Neural cell (in vitro differentiated cells): ENCODE results near the gene ARHGAP6. TPM values are rescaled to one million over a fixed set of nuclear protein-coding genes. Genes with fewer than 3 reads are reported as not detected.

Source experiments
- H2AFZ ChIP-seq: fragments of 200-600, 300-800 bp; sonication (generic), shearing (Covaris generic); 2 replicates; pipeline ENCODE4 v1.6.0; 2014; ENCODE audit warnings: low read depth, mild to moderate bottlenecking, antibody characterized with exemption, low read length, moderate library complexity
- H3F3A ChIP-seq: fragments of 200-600 bp; shearing (Covaris generic); 2 replicates; pipeline ENCODE4 v1.6.1; 2016; ENCODE audit warnings: mild to moderate bottlenecking, moderate library complexity, mixed read lengths, antibody characterized with exemption, low read length; ENCODE audit not compliant: insufficient read depth, poor library complexity, severe bottlenecking
- H3K27ac ChIP-seq: fragments of 200-600, 300-800 bp; sonication (generic), shearing (Covaris generic); 2 replicates; pipeline ENCODE4 v1.5.1; 2014; ENCODE audit warnings: mild to moderate bottlenecking, low read length, moderate library complexity
- H3K27me3 ChIP-seq: fragments of 300-800, 200-600 bp; sonication (generic), shearing (Covaris generic); 2 replicates; pipeline ENCODE4 v1.6.0; 2014; ENCODE audit warnings: mild to moderate bottlenecking, low read depth, low read length, moderate library complexity; ENCODE audit not compliant: insufficient read depth
- H3K36me3 ChIP-seq: fragments of 300-800, 200-600 bp; sonication (generic), shearing (Covaris generic); 2 replicates; pipeline ENCODE4 v1.5.1; 2014; ENCODE audit warnings: mild to moderate bottlenecking, antibody characterized with exemption, low read length, moderate library complexity; ENCODE audit not compliant: insufficient read depth
- H3K4me2 ChIP-seq: fragments of 300-800, 200-600 bp; sonication (generic), shearing (Covaris generic); 2 replicates; pipeline ENCODE4 v1.6.0; 2014; ENCODE audit warnings: mild to moderate bottlenecking, low read length
- H3K4me3 ChIP-seq: fragments of 300-800, 200-600 bp; sonication (generic), shearing (Covaris generic); 2 replicates; pipeline ENCODE4 v1.5.1; 2014; ENCODE audit warnings: mild to moderate bottlenecking, low read length, moderate library complexity
- H3K79me2 ChIP-seq: fragments of 200-600 bp; shearing (Covaris generic); replicated peaks from 2 replicates; pipeline ENCODE4 v1.6.0; 2014; ENCODE audit warnings: mild to moderate bottlenecking, low read length, moderate library complexity; ENCODE audit not compliant: insufficient read depth
- H3K9ac ChIP-seq: fragments of 300-800, 200-600 bp; sonication (generic), shearing (Covaris generic); 2 replicates; pipeline ENCODE4 v1.6.1; 2016; ENCODE audit warnings: mild to moderate bottlenecking, low read length, mixed read lengths
- H3K9me2 ChIP-seq: fragments of 200-600 bp; shearing (Covaris generic); 2 replicates; pipeline ENCODE4 v1.6.1; 2016; ENCODE audit warnings: mild to moderate bottlenecking, low read length, mixed read lengths; ENCODE audit not compliant: insufficient read depth
- H3K9me3 ChIP-seq: fragments of 200-600, 300-800 bp; sonication (generic), shearing (Covaris generic); 2 replicates; pipeline ENCODE4 v1.6.1; 2016; ENCODE audit warnings: mild to moderate bottlenecking, mixed run types, low read length, moderate library complexity, mixed read lengths
- H4K20me1 ChIP-seq: fragments of 200-600 bp; shearing (Covaris generic); 2 replicates; pipeline ENCODE4 v1.6.1; 2016; ENCODE audit warnings: mild to moderate bottlenecking, mixed run types; ENCODE audit not compliant: insufficient read depth
- EP300 ChIP-seq: fragments of 450-650 bp; conservative IDR thresholded peaks from 2 replicates; pipeline ENCODE4 v1.6.1; 2014; ENCODE audit warnings: antibody characterized with exemption, mild to moderate bottlenecking, moderate library complexity; ENCODE audit not compliant: poor library complexity, severe bottlenecking
- EZH2 ChIP-seq: fragments of 200-600, 300-800 bp; shearing (Covaris generic), sonication (generic); IDR thresholded peaks from 2 replicates; pipeline ENCODE4 v1.6.1; 2014; ENCODE audit warnings: antibody characterized with exemption, low read length, borderline replicate concordance, mild to moderate bottlenecking; ENCODE audit not compliant: insufficient read depth, poor library complexity, severe bottlenecking
- MXI1 ChIP-seq: fragments of 450-650 bp; conservative IDR thresholded peaks from 2 replicates; pipeline ENCODE4 v1.6.1; 2014; ENCODE audit warnings: antibody characterized with exemption, mild to moderate bottlenecking; ENCODE audit not compliant: poor library complexity, severe bottlenecking
- POLR2AphosphoS5 ChIP-seq: IDR thresholded peaks from 2 replicates; pipeline ENCODE4 v1.6.1; 2012
- RAD21 ChIP-seq: fragments of 450-650 bp; conservative IDR thresholded peaks from 2 replicates; pipeline ENCODE4 v1.6.1; 2014; ENCODE audit warnings: antibody characterized with exemption, mild to moderate bottlenecking, moderate library complexity
- SMC3 ChIP-seq: fragments of 450-650 bp; conservative IDR thresholded peaks from 2 replicates; pipeline ENCODE4 v1.6.1; 2014; ENCODE audit warnings: antibody characterized with exemption, mild to moderate bottlenecking, moderate library complexity; ENCODE audit not compliant: poor library complexity
- TAF1 ChIP-seq: IDR thresholded peaks from 2 replicates; pipeline ENCODE4 v1.6.1; 2012; ENCODE audit warnings: low read depth
- polyA plus RNA-seq: library from polyadenylated mRNA; depleted of rRNA; stranded (reverse); fragments of >200 nt; gene quantifications from 2 replicates; pipeline ENCODE4 v1.2.3, GENCODE V29; 2014
- TF ChIP-seq, protein P1 (sequence below): IDR thresholded peaks from 2 replicates; pipeline ENCODE4 v1.6.1; 2012; ENCODE audit warnings: borderline replicate concordance
- TF ChIP-seq, protein P2 (sequence below): fragments of 450-650 bp; IDR thresholded peaks from 2 replicates; pipeline ENCODE4 v1.5.1; 2014; ENCODE audit warnings: antibody characterized with exemption, mild to moderate bottlenecking, moderate library complexity; ENCODE audit not compliant: poor library complexity, severe bottlenecking

ARHGAP6 gene
- polyA plus RNA-seq, 1 donor from 2014 or later = 0.40 TPM

DNA sequence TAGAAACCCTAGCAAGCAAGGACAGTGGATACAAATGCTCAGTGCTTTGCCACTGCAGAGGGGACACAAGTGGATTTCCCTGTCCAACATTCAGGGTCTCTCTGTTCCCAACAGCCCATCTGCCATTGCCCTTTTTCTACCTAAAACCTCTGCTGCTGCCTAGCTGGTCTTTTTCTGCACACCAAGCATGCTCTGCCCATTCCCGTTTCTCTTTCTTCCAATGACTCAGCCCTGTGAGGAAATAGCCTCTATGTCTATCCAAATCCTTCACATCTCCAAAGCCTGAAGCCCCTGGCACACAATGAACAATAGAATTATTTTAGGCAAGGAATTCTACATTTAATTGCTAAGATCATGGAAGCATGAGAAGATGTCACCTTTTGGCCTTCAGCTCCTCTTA, 378.2 kb downstream of the ARHGAP6 start:
- no peak overlapping the region for H2AFZ ChIP-seq
- H3K9me2 ChIP-seq = no peaks in the 10 kb centered on the region
- H3K27me3 ChIP-seq = no peaks in the 10 kb centered on the region
- H3K9me3 ChIP-seq = no peaks in the 10 kb centered on the region
- H3K36me3 ChIP-seq = no peaks in the 10 kb centered on the region
- H3K79me2 ChIP-seq = no peaks in the 10 kb centered on the region
- no peak overlapping the region for H3K27ac ChIP-seq
- no peak for TF ChIP-seq SMC3
- no peak for TF ChIP-seq RAD21
- no peak for TF ChIP-seq EP300
- TF ChIP-seq, protein P1, sequence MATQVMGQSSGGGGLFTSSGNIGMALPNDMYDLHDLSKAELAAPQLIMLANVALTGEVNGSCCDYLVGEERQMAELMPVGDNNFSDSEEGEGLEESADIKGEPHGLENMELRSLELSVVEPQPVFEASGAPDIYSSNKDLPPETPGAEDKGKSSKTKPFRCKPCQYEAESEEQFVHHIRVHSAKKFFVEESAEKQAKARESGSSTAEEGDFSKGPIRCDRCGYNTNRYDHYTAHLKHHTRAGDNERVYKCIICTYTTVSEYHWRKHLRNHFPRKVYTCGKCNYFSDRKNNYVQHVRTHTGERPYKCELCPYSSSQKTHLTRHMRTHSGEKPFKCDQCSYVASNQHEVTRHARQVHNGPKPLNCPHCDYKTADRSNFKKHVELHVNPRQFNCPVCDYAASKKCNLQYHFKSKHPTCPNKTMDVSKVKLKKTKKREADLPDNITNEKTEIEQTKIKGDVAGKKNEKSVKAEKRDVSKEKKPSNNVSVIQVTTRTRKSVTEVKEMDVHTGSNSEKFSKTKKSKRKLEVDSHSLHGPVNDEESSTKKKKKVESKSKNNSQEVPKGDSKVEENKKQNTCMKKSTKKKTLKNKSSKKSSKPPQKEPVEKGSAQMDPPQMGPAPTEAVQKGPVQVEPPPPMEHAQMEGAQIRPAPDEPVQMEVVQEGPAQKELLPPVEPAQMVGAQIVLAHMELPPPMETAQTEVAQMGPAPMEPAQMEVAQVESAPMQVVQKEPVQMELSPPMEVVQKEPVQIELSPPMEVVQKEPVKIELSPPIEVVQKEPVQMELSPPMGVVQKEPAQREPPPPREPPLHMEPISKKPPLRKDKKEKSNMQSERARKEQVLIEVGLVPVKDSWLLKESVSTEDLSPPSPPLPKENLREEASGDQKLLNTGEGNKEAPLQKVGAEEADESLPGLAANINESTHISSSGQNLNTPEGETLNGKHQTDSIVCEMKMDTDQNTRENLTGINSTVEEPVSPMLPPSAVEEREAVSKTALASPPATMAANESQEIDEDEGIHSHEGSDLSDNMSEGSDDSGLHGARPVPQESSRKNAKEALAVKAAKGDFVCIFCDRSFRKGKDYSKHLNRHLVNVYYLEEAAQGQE = no peak
- TF ChIP-seq TAF1 = no peak
- TF ChIP-seq POLR2AphosphoS5 = no peak
- no peak for TF ChIP-seq MXI1
- no peak for TF ChIP-seq EZH2
- TF ChIP-seq, protein P2, sequence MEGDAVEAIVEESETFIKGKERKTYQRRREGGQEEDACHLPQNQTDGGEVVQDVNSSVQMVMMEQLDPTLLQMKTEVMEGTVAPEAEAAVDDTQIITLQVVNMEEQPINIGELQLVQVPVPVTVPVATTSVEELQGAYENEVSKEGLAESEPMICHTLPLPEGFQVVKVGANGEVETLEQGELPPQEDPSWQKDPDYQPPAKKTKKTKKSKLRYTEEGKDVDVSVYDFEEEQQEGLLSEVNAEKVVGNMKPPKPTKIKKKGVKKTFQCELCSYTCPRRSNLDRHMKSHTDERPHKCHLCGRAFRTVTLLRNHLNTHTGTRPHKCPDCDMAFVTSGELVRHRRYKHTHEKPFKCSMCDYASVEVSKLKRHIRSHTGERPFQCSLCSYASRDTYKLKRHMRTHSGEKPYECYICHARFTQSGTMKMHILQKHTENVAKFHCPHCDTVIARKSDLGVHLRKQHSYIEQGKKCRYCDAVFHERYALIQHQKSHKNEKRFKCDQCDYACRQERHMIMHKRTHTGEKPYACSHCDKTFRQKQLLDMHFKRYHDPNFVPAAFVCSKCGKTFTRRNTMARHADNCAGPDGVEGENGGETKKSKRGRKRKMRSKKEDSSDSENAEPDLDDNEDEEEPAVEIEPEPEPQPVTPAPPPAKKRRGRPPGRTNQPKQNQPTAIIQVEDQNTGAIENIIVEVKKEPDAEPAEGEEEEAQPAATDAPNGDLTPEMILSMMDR = no peak
- no peak overlapping the region for H3K4me2 ChIP-seq
- H3K9ac ChIP-seq = no peak overlapping the region
- no peak overlapping the region for H3K4me3 ChIP-seq
- H3F3A ChIP-seq = no peaks in the 10 kb centered on the region
- H4K20me1 ChIP-seq = no peaks in the 10 kb centered on the region

DNA sequence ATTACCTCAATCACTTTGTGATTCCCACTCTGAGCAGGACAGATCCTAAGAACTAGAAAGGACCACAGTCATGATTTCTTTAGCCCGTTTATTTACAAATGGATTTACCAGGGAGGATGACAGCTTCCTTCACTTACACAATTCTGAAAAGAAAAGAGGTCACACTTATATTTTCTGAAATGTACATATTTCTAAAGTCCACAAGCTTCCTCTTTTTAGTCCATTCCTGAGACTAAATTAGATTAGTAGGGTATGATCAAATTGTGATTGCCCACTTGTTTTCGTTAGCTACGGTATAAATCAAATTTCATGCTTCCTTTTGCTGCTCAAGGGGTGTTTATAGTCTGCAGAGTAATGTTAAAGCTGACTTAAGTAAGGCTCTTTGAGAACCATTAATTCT, 380.1 kb downstream of the ARHGAP6 start:
- Histone ChIP-seq H3K27ac (no peak overlapping the region), H3K79me2 (no peaks in the 10 kb centered on the region), H3K27me3 (no peaks in the 10 kb centered on the region), H4K20me1 (no peaks in the 10 kb centered on the region), H3K36me3 (no peaks in the 10 kb centered on the region), H3K9me3 (no peaks in the 10 kb centered on the region), H2AFZ (no peak overlapping the region), H3F3A (no peaks in the 10 kb centered on the region), H3K4me2 (no peak overlapping the region), H3K4me3 (no peak overlapping the region), H3K9me2 (no peaks in the 10 kb centered on the region), H3K9ac (no peak overlapping the region)
- no peak for TF ChIP-seq EZH2
- TF ChIP-seq, protein P1 = no peak
